K562 (cell line): ENCODE data around the gene MCTS1. TPM values are rescaled to one million over a fixed set of nuclear protein-coding genes. Genes with fewer than 3 reads are reported as not detected.
A peak's percentile ranks its signal among the peaks of the same experiment; 100 is the strongest.

ENCODE experiments used
- BCOR ChIP-seq: fragments of 450-650 bp; IDR thresholded peaks from 2 replicates; pipeline ENCODE4 v1.6.1; 2016
- CBFA2T3 ChIP-seq: fragments of 450-650 bp; IDR thresholded peaks from 2 replicates; pipeline ENCODE4 v1.6.1; 2017
- PCBP1 ChIP-seq: fragments of 200-400 bp; formaldehyde crosslinking; IDR thresholded peaks from 2 replicates; pipeline ENCODE4 v1.6.1; 2018; ENCODE audit warnings: mild to moderate bottlenecking, low read depth, low read length; ENCODE audit not compliant: poor library complexity, severe bottlenecking
- POLR2B ChIP-seq: fragments of 450-650 bp; IDR thresholded peaks from 2 replicates; pipeline ENCODE4 v1.6.1; 2018; ENCODE audit warnings: low read depth; ENCODE audit not compliant: partially characterized antibody
- POLR2G ChIP-seq: fragments of 200-400 bp; formaldehyde crosslinking; IDR thresholded peaks from 2 replicates; pipeline ENCODE4 v1.6.1; 2017; ENCODE audit warnings: low read depth, mild to moderate bottlenecking, antibody characterized with exemption, low read length, moderate library complexity
- REST ChIP-seq, 2 experiments: fragments of 450-650 bp; formaldehyde crosslinking in 1 of 2; IDR thresholded peaks; 2 replicates each; pipeline versions ENCODE4 v1.4.0 to v1.6.1; 2014 to 2020; ENCODE audit warnings: mild to moderate bottlenecking in 2 of 2, borderline replicate concordance in 1 of 2, low read depth in 1 of 2
- ZFP30 ChIP-seq: fragments of 250-450 bp; sonication (Bioruptor Pico); IDR thresholded peaks from 2 replicates; pipeline ENCODE4 v1.8.0; 2022; ENCODE audit warnings: moderate library complexity, mild to moderate bottlenecking, inconsistent platforms, borderline replicate concordance
- ZNF217 ChIP-seq: sonication (generic); formaldehyde crosslinking; IDR thresholded peaks from 2 replicates; pipeline ENCODE4 v1.8.0; 2022; ENCODE audit warnings: mild to moderate bottlenecking, missing genetic modification reagents
- polyA plus RNA-seq, 8 experiments: library from polyadenylated mRNA; depleted of rRNA in 4 of 8; stranded (reverse) in 5 of 8; unstranded in 3 of 8; fragments of >200 nt; fragmentation: Nextera tagmentation in 2 of 8; fragmentation: Illumina TruSeq in 1 of 8; extraction: Ambion mirVana in 2 of 8; extraction: Trizol in 1 of 8; gene quantifications; 2 replicates each; pipeline versions ENCODE4 v1.2.1 to v1.2.3, GENCODE V29; 2011 to 2014; ENCODE audit warnings: inconsistent platforms in 1 of 8, missing spikeins in 1 of 8
- total RNA-seq, 7 experiments: library from RNA; depleted of rRNA in 6 of 7; stranded (reverse); fragments of >200 nt in 6 of 7; fragmentation: Illumina TruSeq in 2 of 7; extraction: Trizol in 2 of 7; gene quantifications; 2 replicates each; pipeline versions ENCODE4 v1.2.1 to v1.2.3, GENCODE V29; 2011 to 2021; ENCODE audit warnings: low replicate concordance in 1 of 7

The MCTS1 gene
- total and polyA plus RNA-seq, 9 of the 15 experiments (the other 6 are each of a cell fraction or from before 2014, with no cell fraction given), result 65.3 to 300 (median 152) TPM

- no peak for TF ChIP-seq REST (IDR thresholded peaks at IDR 0.05; ENCODE audit: borderline replicate concordance)
- TF ChIP-seq REST (CRISPR knock-in tag; IDR thresholded peaks at IDR 0.05; ENCODE audit: low read depth), result no peak
- TF ChIP-seq BCOR, result no peak
- no peak for TF ChIP-seq ZFP30
- TF ChIP-seq CBFA2T3, result no peak
- TF ChIP-seq PCBP1, result no peak
- peak; percentile 72 for TF ChIP-seq POLR2B
- no peak for TF ChIP-seq POLR2G
- no peak for TF ChIP-seq ZNF217
Measured at GRCh38 chrX:120561634-120562568, 42.0 kb upstream of the MCTS1 start (continued).
